Measurements from ENCODE around the gene NUP50.

GRCh38 chr22:45229181-45229580, 65.5 kb downstream of the NUP50 start:
- TF ChIP-seq, protein P1, sequence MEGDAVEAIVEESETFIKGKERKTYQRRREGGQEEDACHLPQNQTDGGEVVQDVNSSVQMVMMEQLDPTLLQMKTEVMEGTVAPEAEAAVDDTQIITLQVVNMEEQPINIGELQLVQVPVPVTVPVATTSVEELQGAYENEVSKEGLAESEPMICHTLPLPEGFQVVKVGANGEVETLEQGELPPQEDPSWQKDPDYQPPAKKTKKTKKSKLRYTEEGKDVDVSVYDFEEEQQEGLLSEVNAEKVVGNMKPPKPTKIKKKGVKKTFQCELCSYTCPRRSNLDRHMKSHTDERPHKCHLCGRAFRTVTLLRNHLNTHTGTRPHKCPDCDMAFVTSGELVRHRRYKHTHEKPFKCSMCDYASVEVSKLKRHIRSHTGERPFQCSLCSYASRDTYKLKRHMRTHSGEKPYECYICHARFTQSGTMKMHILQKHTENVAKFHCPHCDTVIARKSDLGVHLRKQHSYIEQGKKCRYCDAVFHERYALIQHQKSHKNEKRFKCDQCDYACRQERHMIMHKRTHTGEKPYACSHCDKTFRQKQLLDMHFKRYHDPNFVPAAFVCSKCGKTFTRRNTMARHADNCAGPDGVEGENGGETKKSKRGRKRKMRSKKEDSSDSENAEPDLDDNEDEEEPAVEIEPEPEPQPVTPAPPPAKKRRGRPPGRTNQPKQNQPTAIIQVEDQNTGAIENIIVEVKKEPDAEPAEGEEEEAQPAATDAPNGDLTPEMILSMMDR (IDR thresholded peaks at IDR 0.05), result no peak
- no peak for TF ChIP-seq POLR2A (IDR thresholded peaks at IDR 0.05)
- TF ChIP-seq EP300 (IDR thresholded peaks at IDR 0.05), result no peak
